ENCODE measurements around the gene WDR27.

WDR27 gene

DNA sequence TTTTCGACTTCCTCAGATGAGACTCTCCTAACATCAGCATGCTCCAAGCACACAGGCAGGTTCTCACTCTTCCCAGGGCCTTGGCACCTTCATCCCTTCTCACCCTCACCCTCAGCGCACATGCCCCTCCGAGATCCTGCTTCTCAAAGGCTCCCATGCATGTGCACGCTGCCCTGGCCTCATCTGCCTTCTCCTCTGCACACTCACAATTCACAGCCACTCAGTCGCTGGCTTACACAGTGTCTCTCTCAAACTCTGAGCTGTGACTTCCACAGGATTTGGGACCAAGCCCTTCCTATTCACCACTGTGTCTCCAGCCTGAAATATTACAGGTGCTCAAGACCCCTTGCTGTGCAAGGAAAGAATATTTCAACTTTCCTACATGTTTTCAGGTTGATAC is 30.3 kb downstream of the WDR27 start:
- no peak overlapping the region for H3K4me3 ChIP-seq (ENCODE audit: low read depth, low read length, poor library complexity, severe bottlenecking)
- TF ChIP-seq, protein P1, sequence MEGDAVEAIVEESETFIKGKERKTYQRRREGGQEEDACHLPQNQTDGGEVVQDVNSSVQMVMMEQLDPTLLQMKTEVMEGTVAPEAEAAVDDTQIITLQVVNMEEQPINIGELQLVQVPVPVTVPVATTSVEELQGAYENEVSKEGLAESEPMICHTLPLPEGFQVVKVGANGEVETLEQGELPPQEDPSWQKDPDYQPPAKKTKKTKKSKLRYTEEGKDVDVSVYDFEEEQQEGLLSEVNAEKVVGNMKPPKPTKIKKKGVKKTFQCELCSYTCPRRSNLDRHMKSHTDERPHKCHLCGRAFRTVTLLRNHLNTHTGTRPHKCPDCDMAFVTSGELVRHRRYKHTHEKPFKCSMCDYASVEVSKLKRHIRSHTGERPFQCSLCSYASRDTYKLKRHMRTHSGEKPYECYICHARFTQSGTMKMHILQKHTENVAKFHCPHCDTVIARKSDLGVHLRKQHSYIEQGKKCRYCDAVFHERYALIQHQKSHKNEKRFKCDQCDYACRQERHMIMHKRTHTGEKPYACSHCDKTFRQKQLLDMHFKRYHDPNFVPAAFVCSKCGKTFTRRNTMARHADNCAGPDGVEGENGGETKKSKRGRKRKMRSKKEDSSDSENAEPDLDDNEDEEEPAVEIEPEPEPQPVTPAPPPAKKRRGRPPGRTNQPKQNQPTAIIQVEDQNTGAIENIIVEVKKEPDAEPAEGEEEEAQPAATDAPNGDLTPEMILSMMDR (IDR thresholded peaks at IDR 0.05; ENCODE audit: low read length) = no peak
- TF ChIP-seq EZH2 (IDR thresholded peaks at IDR 0.05; ENCODE audit: borderline replicate concordance, low read length) = no peak
- no peaks in the 10 kb centered on the region for H3K9me2 ChIP-seq (ENCODE audit: low read depth, low read length)
- H4K20me1 ChIP-seq (ENCODE audit: insufficient read depth, low read length) = no peaks in the 10 kb centered on the region
- no peaks in the 10 kb centered on the region for H3K4me1 ChIP-seq (ENCODE audit: insufficient read depth, low read length, severe bottlenecking)
- H3K9me3 ChIP-seq (ENCODE audit: low read length) = no peaks in the 10 kb centered on the region
- no peaks in the 10 kb centered on the region for H3F3A ChIP-seq (ENCODE audit: insufficient read depth, low read length)
- no peaks in the 10 kb centered on the region for H3K79me2 ChIP-seq (ENCODE audit: insufficient read depth, low read length)
- no peak overlapping the region for H3K4me2 ChIP-seq (ENCODE audit: low read length)
- no peak overlapping the region for H3K9ac ChIP-seq (ENCODE audit: low read length)
- no peak overlapping the region for H3K27ac ChIP-seq (ENCODE audit: low read depth, low read length, poor library complexity, severe bottlenecking)
- peaks cover 66% of the 10 kb centered on the region for H3K36me3 ChIP-seq (ENCODE audit: insufficient read depth, low read length)
- H2AFZ ChIP-seq (ENCODE audit: low read length) = no peak overlapping the region
- H3K27me3 ChIP-seq (ENCODE audit: insufficient read depth, low read length) = no peaks in the 10 kb centered on the region

DNA sequence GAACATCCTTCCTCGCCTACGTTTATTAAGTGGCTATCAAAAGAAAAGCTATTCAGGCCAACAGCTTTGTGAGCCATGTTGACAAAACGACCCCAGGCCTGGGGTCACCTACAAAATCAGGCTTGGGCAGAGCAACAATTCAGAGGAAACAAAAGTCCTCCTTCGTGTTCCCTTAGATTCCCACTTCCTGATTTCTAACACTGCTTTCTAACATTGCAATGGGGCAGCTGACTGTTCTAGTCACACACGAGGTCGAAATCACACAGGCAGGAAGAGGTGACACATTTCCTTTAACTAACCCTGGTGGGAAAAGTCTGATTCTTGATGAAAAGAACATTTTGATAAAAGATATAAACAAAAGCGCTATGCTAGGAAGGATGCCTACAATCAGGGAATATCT is 31.9 kb downstream of the WDR27 start:
- H3K9ac ChIP-seq (ENCODE audit: low read length) = no peak overlapping the region
- H3K27ac ChIP-seq (ENCODE audit: low read depth, low read length, poor library complexity, severe bottlenecking) = no peak overlapping the region
- peaks cover 77% of the 10 kb centered on the region for H3K36me3 ChIP-seq (ENCODE audit: insufficient read depth, low read length)
- no peak overlapping the region for H3K4me2 ChIP-seq (ENCODE audit: low read length)
- H3K27me3 ChIP-seq (ENCODE audit: insufficient read depth, low read length) = no peaks in the 10 kb centered on the region
- no peaks in the 10 kb centered on the region for H3F3A ChIP-seq (ENCODE audit: insufficient read depth, low read length)
- H3K79me2 ChIP-seq (ENCODE audit: insufficient read depth, low read length) = no peaks in the 10 kb centered on the region
- no peak overlapping the region for H2AFZ ChIP-seq (ENCODE audit: low read length)
- H3K4me1 ChIP-seq (ENCODE audit: insufficient read depth, low read length, severe bottlenecking) = no peaks in the 10 kb centered on the region
- H3K4me3 ChIP-seq (ENCODE audit: low read depth, low read length, poor library complexity, severe bottlenecking) = no peak overlapping the region
- no peaks in the 10 kb centered on the region for H3K9me3 ChIP-seq (ENCODE audit: low read length)
- no peaks in the 10 kb centered on the region for H4K20me1 ChIP-seq (ENCODE audit: insufficient read depth, low read length)
- TF ChIP-seq, protein P1 (IDR thresholded peaks at IDR 0.05; ENCODE audit: low read length) = no peak
- TF ChIP-seq EZH2 (IDR thresholded peaks at IDR 0.05; ENCODE audit: borderline replicate concordance, low read length) = no peak
- no peaks in the 10 kb centered on the region for H3K9me2 ChIP-seq (ENCODE audit: low read depth, low read length)

DNA sequence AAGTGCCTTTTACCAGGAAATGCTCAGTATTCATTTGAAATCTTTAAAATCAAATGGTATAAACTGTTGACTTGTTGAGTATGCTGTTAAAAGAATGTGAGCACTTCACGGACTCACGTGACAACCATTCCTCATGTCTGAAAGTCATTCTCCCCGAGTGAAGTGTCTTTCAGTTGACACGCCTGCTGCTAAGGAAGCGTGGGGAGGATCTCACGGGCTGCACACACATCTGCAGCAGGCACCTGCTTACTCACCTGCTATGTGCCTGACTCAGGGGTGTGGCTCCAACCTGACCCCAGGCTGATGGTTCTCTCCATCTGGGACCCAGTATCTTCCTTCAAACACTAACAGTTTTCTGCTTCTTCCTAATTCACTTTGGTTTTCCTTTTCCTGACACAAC is 32.7 kb downstream of the WDR27 start:
- no peaks in the 10 kb centered on the region for H3K9me3 ChIP-seq (ENCODE audit: low read length)
- H4K20me1 ChIP-seq (ENCODE audit: insufficient read depth, low read length) = no peaks in the 10 kb centered on the region
- no peaks in the 10 kb centered on the region for H3K9me2 ChIP-seq (ENCODE audit: low read depth, low read length)
- TF ChIP-seq, protein P1 (IDR thresholded peaks at IDR 0.05; ENCODE audit: low read length) = no peak
- no peak for TF ChIP-seq EZH2 (IDR thresholded peaks at IDR 0.05; ENCODE audit: borderline replicate concordance, low read length)
- no peak overlapping the region for H3K27ac ChIP-seq (ENCODE audit: low read depth, low read length, poor library complexity, severe bottlenecking)
- H3K79me2 ChIP-seq (ENCODE audit: insufficient read depth, low read length) = no peaks in the 10 kb centered on the region
- H3F3A ChIP-seq (ENCODE audit: insufficient read depth, low read length) = no peaks in the 10 kb centered on the region
- no peak overlapping the region for H3K9ac ChIP-seq (ENCODE audit: low read length)
- H3K4me2 ChIP-seq (ENCODE audit: low read length) = no peak overlapping the region
- no peak overlapping the region for H2AFZ ChIP-seq (ENCODE audit: low read length)
- H3K36me3 ChIP-seq (ENCODE audit: insufficient read depth, low read length) = peaks cover 81% of the 10 kb centered on the region
- no peak overlapping the region for H3K4me3 ChIP-seq (ENCODE audit: low read depth, low read length, poor library complexity, severe bottlenecking)
- H3K4me1 ChIP-seq (ENCODE audit: insufficient read depth, low read length, severe bottlenecking) = no peaks in the 10 kb centered on the region
- H3K27me3 ChIP-seq (ENCODE audit: insufficient read depth, low read length) = no peaks in the 10 kb centered on the region
